Natural killer cell treated with Interleukin-12 subunit alpha and Interleukin-12 subunit beta and Interleukin-15 and Interleukin-18, amount 100 ng/mL, for 72 hours (primary cell): ENCODE measurements around the gene SOBP. TPM values are rescaled to one million over a fixed set of nuclear protein-coding genes. Genes with fewer than 3 reads are reported as not detected.

Source experiments
- ATAC-seq, 2 donors: fragments of 150-1000 bp; cut with Tn5 transposase in 1 of 2; sonication (Bioruptor Pico), chemical (Tn5 transposase) in 1 of 2; 2 replicates each; pipeline ENCODE4 v1.10.0; 2021
- DNase-seq: peaks from one replicate; pipeline ENCODE4 v3.0.0; 2022; ENCODE audit warnings: low spot score
- H3K27ac Mint-ChIP-seq, 2 donors: 1 replicate in 1 of 2; 2 replicates in 1 of 2; pipeline ENCODE4 v1.8.0; 2022; ENCODE audit warnings: mixed read lengths in 2 of 2, mild to moderate bottlenecking in 1 of 2, moderate library complexity in 1 of 2
- H3K27me3 Mint-ChIP-seq, 2 donors: 1 replicate in 1 of 2; 2 replicates in 1 of 2; pipeline ENCODE4 v1.8.0; 2022; ENCODE audit warnings: mixed read lengths in 2 of 2
- H3K36me3 Mint-ChIP-seq: one replicate; pipeline ENCODE4 v1.8.0; 2022; ENCODE audit warnings: mixed read lengths
- H3K4me1 Mint-ChIP-seq, 2 donors: 1 replicate in 1 of 2; 2 replicates in 1 of 2; pipeline ENCODE4 v1.8.0; 2022; ENCODE audit warnings: low read depth in 2 of 2, mixed read lengths in 2 of 2, mild to moderate bottlenecking in 1 of 2
- H3K4me3 Mint-ChIP-seq: one replicate; pipeline ENCODE4 v1.8.0; 2022; ENCODE audit warnings: mixed read lengths
- H3K9me3 Mint-ChIP-seq: 2 replicates; pipeline ENCODE4 v1.8.0; 2022; ENCODE audit warnings: mixed read lengths
- total RNA-seq, 2 donors: library from RNA; stranded (reverse); gene quantifications; one replicate each; pipeline ENCODE4 v1.2.3, GENCODE V29; 2022

SOBP gene
- total RNA-seq, 2 donors from 2014 or later: 0.05 to 0.84 TPM

DNA sequence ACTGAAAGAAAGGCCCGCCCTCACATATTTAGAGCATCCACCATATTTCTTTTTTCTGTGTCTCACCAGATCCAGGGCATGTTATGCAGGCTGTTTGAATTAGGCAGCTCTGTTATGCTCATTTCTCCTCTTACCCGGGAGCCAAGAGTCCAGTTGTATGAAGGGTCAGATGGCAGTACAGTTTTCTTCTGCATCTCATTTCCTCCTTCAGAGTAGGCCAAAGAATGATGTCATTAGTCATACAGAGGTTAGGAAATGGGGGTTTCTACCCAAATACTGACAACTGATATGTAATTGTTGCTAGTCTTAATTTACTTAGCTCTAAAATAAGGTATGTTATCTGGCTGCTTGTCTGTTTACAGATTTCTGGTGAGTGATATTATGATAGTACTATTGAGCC lies 130.8 kb downstream of the SOBP start:
- peaks cover 22 to 23% of the 10 kb centered on the region in 2 donors for H3K4me1 Mint-ChIP-seq
- H3K9me3 Mint-ChIP-seq: no peaks in the 10 kb centered on the region
- H3K27me3 Mint-ChIP-seq: peaks cover 8 to 9% of the 10 kb centered on the region in 2 donors
- H3K4me3 Mint-ChIP-seq: no peak overlapping the region
- no peaks in the 10 kb centered on the region for H3K36me3 Mint-ChIP-seq
- ATAC-seq: no peak
- DNase-seq: no peak
- no peak overlapping the region for H3K27ac Mint-ChIP-seq

- H3K27me3 Mint-ChIP-seq: peaks cover 8 to 11% of the 10 kb centered on the region in 2 donors
- H3K4me1 Mint-ChIP-seq: peaks cover 22 to 28% of the 10 kb centered on the region in 2 donors
- DNase-seq: no peak
- no peak overlapping the region for H3K4me3 Mint-ChIP-seq
- no peak overlapping the region for H3K27ac Mint-ChIP-seq
- ATAC-seq: no peak
- no peaks in the 10 kb centered on the region for H3K9me3 Mint-ChIP-seq
- no peaks in the 10 kb centered on the region for H3K36me3 Mint-ChIP-seq
These were observed 131.5 kb downstream of the SOBP start for GRCh38 chr6:107621229-107621937.

DNA sequence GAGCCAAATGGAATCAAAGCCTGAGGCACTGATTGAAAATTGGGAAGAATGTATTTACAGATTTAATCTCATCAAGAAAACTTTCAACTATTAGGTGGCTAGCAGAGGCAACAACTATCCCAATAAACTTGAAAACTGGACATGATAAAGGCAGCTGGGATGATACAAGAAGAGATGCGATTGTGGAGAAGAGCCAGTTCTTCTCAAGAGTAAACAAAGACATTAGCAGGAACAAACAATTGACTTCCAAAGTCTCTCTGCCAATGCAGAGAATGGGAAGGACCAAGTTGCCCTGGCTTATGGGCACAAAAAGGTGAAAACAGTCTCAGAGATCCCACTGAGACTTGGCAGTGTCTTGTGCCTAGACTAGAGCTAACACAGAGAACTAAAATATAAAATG lies 132.4 kb downstream of the SOBP start:
- DNase-seq (no peak), ATAC-seq (no peak)
- no peak overlapping the region for H3K4me3 Mint-ChIP-seq
- no peak overlapping the region for H3K27ac Mint-ChIP-seq
- H3K9me3 Mint-ChIP-seq: no peaks in the 10 kb centered on the region
- H3K27me3 Mint-ChIP-seq: peaks cover 8 to 11% of the 10 kb centered on the region in 2 donors
- peaks cover 22 to 28% of the 10 kb centered on the region in 2 donors for H3K4me1 Mint-ChIP-seq
- H3K36me3 Mint-ChIP-seq: no peaks in the 10 kb centered on the region

- peaks cover 17 to 21% of the 10 kb centered on the region in 2 donors for H3K4me1 Mint-ChIP-seq
- no peaks in the 10 kb centered on the region for H3K9me3 Mint-ChIP-seq
- no peaks in the 10 kb centered on the region for H3K36me3 Mint-ChIP-seq
- DNase-seq (no peak), ATAC-seq (no peak)
- H3K27ac Mint-ChIP-seq: no peak overlapping the region
- no peak overlapping the region for H3K4me3 Mint-ChIP-seq
- H3K27me3 Mint-ChIP-seq: peaks cover 11 to 13% of the 10 kb centered on the region in 2 donors
These were observed 134.1 kb downstream of the SOBP start for GRCh38 chr6:107624050-107624449.

DNA sequence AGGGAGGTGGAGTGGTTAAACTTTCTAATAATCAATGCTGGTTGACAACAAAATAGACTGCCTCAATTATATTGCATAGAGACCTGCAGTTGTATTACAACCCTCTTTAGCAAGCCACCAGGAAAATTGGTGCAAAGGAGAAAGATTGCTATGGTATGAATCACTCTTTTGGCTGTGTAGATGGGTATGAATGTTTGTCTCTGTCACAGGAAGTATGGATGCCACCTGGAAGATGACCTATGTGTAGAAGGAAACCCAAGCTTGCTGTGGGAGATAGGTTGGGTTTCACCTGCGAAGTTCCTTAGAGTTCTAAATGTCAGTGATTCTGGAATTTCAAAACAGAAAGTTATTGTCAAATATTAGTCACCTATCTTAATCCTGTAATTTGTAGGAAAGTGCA lies 134.6 kb downstream of the SOBP start:
- no peak for ATAC-seq
- H3K36me3 Mint-ChIP-seq: no peaks in the 10 kb centered on the region
- no peak overlapping the region for H3K27ac Mint-ChIP-seq
- DNase-seq: no peak
- no peaks in the 10 kb centered on the region for H3K9me3 Mint-ChIP-seq
- peaks cover 14 to 21% of the 10 kb centered on the region in 2 donors for H3K4me1 Mint-ChIP-seq
- H3K4me3 Mint-ChIP-seq: no peak overlapping the region
- peaks cover 11 to 18% of the 10 kb centered on the region in 2 donors for H3K27me3 Mint-ChIP-seq

GRCh38 chr6:107625264-107625663 lies 135.3 kb downstream of the SOBP start:
- Mint-ChIP-seq H3K27me3 (peaks cover 13 to 23% of the 10 kb centered on the region in 2 donors), H3K9me3 (no peaks in the 10 kb centered on the region), H3K27ac (no peak overlapping the region), H3K4me1 (peaks cover 13 to 20% of the 10 kb centered on the region in 2 donors), H3K36me3 (no peaks in the 10 kb centered on the region), H3K4me3 (no peak overlapping the region)
- DNase-seq (no peak), ATAC-seq (no peak)

GRCh38 chr6:107626645-107627044 lies 136.7 kb downstream of the SOBP start:
- no peak overlapping the region for H3K4me3 Mint-ChIP-seq

DNA sequence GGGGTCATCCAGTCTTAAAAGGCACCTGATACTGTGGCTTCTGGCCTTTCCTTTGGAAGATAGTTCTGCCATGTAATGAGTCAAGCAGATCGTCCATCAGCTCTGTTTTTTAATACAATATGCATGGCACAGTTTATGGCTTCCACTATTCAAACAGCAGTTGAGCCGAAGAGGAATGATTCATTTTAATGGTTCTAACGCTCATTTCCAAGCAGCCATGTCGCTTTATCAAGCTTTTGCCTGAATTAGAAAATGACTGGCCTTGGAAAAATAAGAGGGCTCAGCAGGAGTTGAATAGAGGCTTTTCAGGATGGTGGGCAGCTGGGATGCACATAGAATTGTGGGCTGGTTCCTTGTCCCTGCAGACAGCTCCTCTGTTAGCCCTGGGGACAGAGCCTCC lies 138.1 kb downstream of the SOBP start:
- no peaks in the 10 kb centered on the region for H3K9me3 Mint-ChIP-seq

More at GRCh38 chr6:107626645-107627044, 136.7 kb downstream of the SOBP start:
- DNase-seq (no peak), ATAC-seq (no peak)
- H3K36me3 Mint-ChIP-seq: no peaks in the 10 kb centered on the region
- H3K27me3 Mint-ChIP-seq: peaks cover 16 to 30% of the 10 kb centered on the region in 2 donors
- H3K9me3 Mint-ChIP-seq: no peaks in the 10 kb centered on the region
- no peak overlapping the region for H3K27ac Mint-ChIP-seq
- H3K4me1 Mint-ChIP-seq: peaks cover 8 to 13% of the 10 kb centered on the region in 2 donors

GRCh38 chr6:107628878-107629277 lies 139.0 kb downstream of the SOBP start:
- Mint-ChIP-seq H3K27ac (no peak overlapping the region), H3K4me3 (no peak overlapping the region), H3K36me3 (no peaks in the 10 kb centered on the region), H3K9me3 (no peaks in the 10 kb centered on the region), H3K4me1 (peaks cover 8 to 13% of the 10 kb centered on the region in 2 donors), H3K27me3 (peaks cover 30 to 43% of the 10 kb centered on the region in 2 donors)
- DNase-seq (no peak), ATAC-seq (no peak)

More for the DNA sequence above, 138.1 kb downstream of the SOBP start:
- no peak overlapping the region for H3K4me3 Mint-ChIP-seq
- ATAC-seq (no peak), DNase-seq (no peak)
- H3K36me3 Mint-ChIP-seq: no peaks in the 10 kb centered on the region
- no peak overlapping the region for H3K27ac Mint-ChIP-seq
- H3K27me3 Mint-ChIP-seq: peaks cover 25 to 35% of the 10 kb centered on the region in 2 donors
- peaks cover 8 to 13% of the 10 kb centered on the region in 2 donors for H3K4me1 Mint-ChIP-seq

DNA sequence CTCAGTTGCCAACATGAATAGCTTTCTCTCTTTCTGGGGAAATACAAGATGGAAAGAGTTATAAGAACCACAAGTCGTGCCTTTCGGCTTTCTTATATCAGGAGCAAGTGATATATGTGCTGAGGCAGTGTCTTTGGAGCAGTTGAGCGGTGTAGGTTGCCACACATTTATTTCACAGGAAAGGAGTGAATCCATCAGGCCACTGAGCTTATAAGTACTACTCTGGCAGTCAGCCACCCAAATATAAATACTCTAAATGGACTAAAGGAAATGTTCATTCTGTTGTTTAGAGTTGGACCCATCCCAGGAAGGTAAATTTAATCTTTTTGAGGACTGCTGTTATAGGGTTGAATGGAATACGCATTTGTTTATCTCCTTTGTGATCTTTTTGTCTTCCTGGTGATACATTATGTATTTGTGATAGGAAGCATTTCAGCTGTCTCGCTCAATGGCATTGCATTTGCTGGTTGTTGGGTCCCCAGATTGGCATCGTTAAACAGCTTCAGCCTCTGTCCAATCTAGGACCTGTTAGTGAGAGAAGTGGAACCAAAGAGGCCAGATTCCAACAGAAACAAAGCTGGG lies 139.7 kb downstream of the SOBP start:
- H3K27me3 Mint-ChIP-seq: peaks cover 33 to 45% of the 10 kb centered on the region in 2 donors
- peaks cover 6 to 13% of the 10 kb centered on the region in 2 donors for H3K4me1 Mint-ChIP-seq
- H3K4me3 Mint-ChIP-seq: no peak overlapping the region
- ATAC-seq (no peak), DNase-seq (no peak)
- no peaks in the 10 kb centered on the region for H3K36me3 Mint-ChIP-seq
- no peak overlapping the region for H3K27ac Mint-ChIP-seq
- no peaks in the 10 kb centered on the region for H3K9me3 Mint-ChIP-seq

DNA sequence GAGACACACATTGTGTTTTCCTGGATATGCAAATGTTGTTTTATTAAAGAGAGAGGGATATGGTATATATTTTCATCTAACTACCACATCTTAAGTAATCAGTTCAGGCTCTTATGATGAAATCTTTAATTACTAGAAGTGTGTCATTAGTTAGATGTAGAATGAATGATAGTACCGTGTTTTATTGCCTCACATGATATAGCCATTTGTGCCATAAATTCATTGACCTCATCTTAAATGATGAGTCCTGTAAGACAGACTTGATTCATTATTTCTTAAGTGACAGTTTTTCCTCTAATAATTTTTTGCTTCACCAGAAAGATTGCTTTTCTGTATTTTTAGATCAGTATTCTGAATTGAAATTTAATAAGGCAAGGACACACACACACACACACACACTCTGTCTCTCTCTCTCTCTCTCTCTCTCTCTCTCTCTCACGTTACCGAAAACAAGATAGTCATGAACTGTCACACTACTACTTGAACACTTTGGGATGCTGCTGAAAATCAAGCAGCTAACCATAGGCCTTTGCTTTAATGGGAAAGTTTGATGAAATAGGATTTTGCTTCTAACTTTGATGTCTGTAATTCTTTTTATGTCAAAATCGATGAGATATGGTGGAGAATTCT lies 140.5 kb downstream of the SOBP start:
- no peak for ATAC-seq
- peaks cover 33 to 47% of the 10 kb centered on the region in 2 donors for H3K27me3 Mint-ChIP-seq
- H3K9me3 Mint-ChIP-seq: no peaks in the 10 kb centered on the region
- no peak overlapping the region for H3K27ac Mint-ChIP-seq
- H3K4me3 Mint-ChIP-seq: no peak overlapping the region
- peaks cover under 1 to 8% of the 10 kb centered on the region in 2 donors for H3K4me1 Mint-ChIP-seq
- H3K36me3 Mint-ChIP-seq: no peaks in the 10 kb centered on the region
- no peak for DNase-seq

- ATAC-seq (no peak), DNase-seq (no peak)
- H3K27me3 Mint-ChIP-seq: peaks cover 45 to 61% of the 10 kb centered on the region in 2 donors
- H3K4me1 Mint-ChIP-seq: no peaks in the 10 kb centered on the region
- peak overlapping the region; percentile 52 for H3K4me3 Mint-ChIP-seq
- H3K27ac Mint-ChIP-seq: no peak overlapping the region
- no peaks in the 10 kb centered on the region for H3K36me3 Mint-ChIP-seq
- H3K9me3 Mint-ChIP-seq: no peaks in the 10 kb centered on the region
These were observed 142.6 kb downstream of the SOBP start for GRCh38 chr6:107632381-107633136.

- no peaks in the 10 kb centered on the region for H3K36me3 Mint-ChIP-seq
- peak overlapping the region; percentile 52 for H3K4me3 Mint-ChIP-seq
- ATAC-seq (peak in 1 of 2 donors; percentile 6), DNase-seq (no peak)
- peaks cover 45 to 58% of the 10 kb centered on the region in 2 donors for H3K27me3 Mint-ChIP-seq
- H3K4me1 Mint-ChIP-seq: no peaks in the 10 kb centered on the region
- no peak overlapping the region for H3K27ac Mint-ChIP-seq
- no peaks in the 10 kb centered on the region for H3K9me3 Mint-ChIP-seq
These were observed 143.9 kb downstream of the SOBP start for GRCh38 chr6:107633680-107634323.
